HepG2 (cell line): ENCODE results near the gene ZDHHC16. TPM values are rescaled to one million over a fixed set of nuclear protein-coding genes. Genes with fewer than 3 reads are reported as not detected.

Experiments
- AHR ChIP-seq: IDR thresholded peaks from 2 replicates; pipeline ENCODE4 v1.6.1; 2018; ENCODE audit warnings: missing genetic modification reagents, missing compliant biosample characterization
- BRCA1 ChIP-seq: sonication (generic); formaldehyde crosslinking; IDR thresholded peaks from 2 replicates; pipeline ENCODE4 v1.4.0; 2020; ENCODE audit warnings: missing genetic modification reagents
- FIP1L1 ChIP-seq: fragments of 200-400 bp; formaldehyde crosslinking; IDR thresholded peaks from 2 replicates; pipeline ENCODE4 v1.6.1; 2018; ENCODE audit warnings: low read depth, mild to moderate bottlenecking, low read length, moderate library complexity, borderline replicate concordance; ENCODE audit not compliant: insufficient read depth
- NR1H2 ChIP-seq: sonication (generic); formaldehyde crosslinking; IDR thresholded peaks from 2 replicates; pipeline ENCODE4 v1.8.1; 2022; ENCODE audit warnings: low read depth, missing genetic modification reagents, borderline replicate concordance
- NRL ChIP-seq: sonication (generic); formaldehyde crosslinking; IDR thresholded peaks from 2 replicates; pipeline ENCODE4 v1.5.0; 2020; ENCODE audit warnings: missing genetic modification reagents, mild to moderate bottlenecking, moderate library complexity, borderline replicate concordance
- SIN3A ChIP-seq: IDR thresholded peaks from 2 replicates; pipeline ENCODE4 v1.6.1; 2011; ENCODE audit warnings: low read depth, mild to moderate bottlenecking, control low read depth, low read length, borderline replicate concordance
- TBX2 ChIP-seq: sonication (generic); formaldehyde crosslinking; IDR thresholded peaks from 2 replicates; pipeline ENCODE4 v1.5.0; 2020; ENCODE audit warnings: missing genetic modification reagents, mild to moderate bottlenecking, borderline replicate concordance
- ZIK1 ChIP-seq: sonication (generic); formaldehyde crosslinking; IDR thresholded peaks from 2 replicates; pipeline ENCODE4 v1.5.0; 2020; ENCODE audit warnings: mild to moderate bottlenecking, low read depth, missing genetic modification reagents, borderline replicate concordance
- ZKSCAN1 ChIP-seq: fragments of 150-350 bp; IDR thresholded peaks from 2 replicates; pipeline ENCODE4 v1.6.1; 2014; ENCODE audit warnings: low read length
- ZNF350 ChIP-seq: sonication (generic); formaldehyde crosslinking; IDR thresholded peaks from 2 replicates; pipeline ENCODE4 v1.4.0; 2020; ENCODE audit warnings: mild to moderate bottlenecking, low read depth, missing genetic modification reagents, borderline replicate concordance
- ZNF891 ChIP-seq: sonication (generic); formaldehyde crosslinking; IDR thresholded peaks from 2 replicates; pipeline ENCODE4 v1.5.0; 2020; ENCODE audit warnings: mild to moderate bottlenecking, missing genetic modification reagents
- ZSCAN25 ChIP-seq: sonication (generic); formaldehyde crosslinking; IDR thresholded peaks from 2 replicates; pipeline ENCODE4 v1.8.0; 2022; ENCODE audit warnings: mild to moderate bottlenecking, missing genetic modification reagents
- polyA plus RNA-seq, 8 experiments: library from polyadenylated mRNA; depleted of rRNA in 3 of 8; stranded (reverse) in 7 of 8; unstranded in 1 of 8; fragments of >200 nt; fragmentation: Illumina TruSeq in 4 of 8; extraction: Trizol in 4 of 8; gene quantifications; 2 replicates each; pipeline versions ENCODE4 v1.2.1 to v1.2.3, GENCODE V29; 2011 to 2016; ENCODE audit warnings: low read depth in 4 of 8, missing spikeins in 1 of 8, mixed read lengths in 1 of 8; ENCODE audit not compliant: insufficient read depth in 1 of 8
- total RNA-seq, 5 experiments: library from RNA; depleted of rRNA; stranded (reverse); fragments of >200 nt; fragmentation: Illumina TruSeq; extraction: Trizol; gene quantifications; 2 replicates each; pipeline ENCODE4 v1.2.3, GENCODE V29; 2016; ENCODE audit warnings: low read depth in 1 of 5
- TF ChIP-seq, protein P1 (sequence below), 2 experiments: sonication (generic) in 1 of 2; formaldehyde crosslinking in 1 of 2; IDR thresholded peaks; 2 replicates each; pipeline versions ENCODE4 v1.6.1 to v1.9.0; 2014 to 2022; ENCODE audit warnings: antibody characterized with exemption in 1 of 2, borderline replicate concordance in 1 of 2, inconsistent platforms in 1 of 2, low read depth in 1 of 2, missing genetic modification reagents in 1 of 2
- TF ChIP-seq, protein P2 (sequence below): sonication (generic); formaldehyde crosslinking; IDR thresholded peaks from 2 replicates; pipeline ENCODE4 v1.4.0; 2020; ENCODE audit warnings: missing genetic modification reagents, borderline replicate concordance
- TF ChIP-seq, protein P3 (sequence below): sonication (generic); formaldehyde crosslinking; IDR thresholded peaks from 2 replicates; pipeline ENCODE4 v1.4.0; 2020; ENCODE audit warnings: missing genetic modification reagents, low read depth, mild to moderate bottlenecking, borderline replicate concordance
- TF ChIP-seq, protein P4 (sequence below): sonication (generic); formaldehyde crosslinking; IDR thresholded peaks from 2 replicates; pipeline ENCODE4 v1.5.1; 2020; ENCODE audit warnings: mild to moderate bottlenecking, missing genetic modification reagents, borderline replicate concordance

ZDHHC16 gene
- total and polyA plus RNA-seq, 2 of the 13 experiments (the other 11 are each of a cell fraction or from before 2014, with no cell fraction given) = 40.8 to 41.8 TPM

DNA sequence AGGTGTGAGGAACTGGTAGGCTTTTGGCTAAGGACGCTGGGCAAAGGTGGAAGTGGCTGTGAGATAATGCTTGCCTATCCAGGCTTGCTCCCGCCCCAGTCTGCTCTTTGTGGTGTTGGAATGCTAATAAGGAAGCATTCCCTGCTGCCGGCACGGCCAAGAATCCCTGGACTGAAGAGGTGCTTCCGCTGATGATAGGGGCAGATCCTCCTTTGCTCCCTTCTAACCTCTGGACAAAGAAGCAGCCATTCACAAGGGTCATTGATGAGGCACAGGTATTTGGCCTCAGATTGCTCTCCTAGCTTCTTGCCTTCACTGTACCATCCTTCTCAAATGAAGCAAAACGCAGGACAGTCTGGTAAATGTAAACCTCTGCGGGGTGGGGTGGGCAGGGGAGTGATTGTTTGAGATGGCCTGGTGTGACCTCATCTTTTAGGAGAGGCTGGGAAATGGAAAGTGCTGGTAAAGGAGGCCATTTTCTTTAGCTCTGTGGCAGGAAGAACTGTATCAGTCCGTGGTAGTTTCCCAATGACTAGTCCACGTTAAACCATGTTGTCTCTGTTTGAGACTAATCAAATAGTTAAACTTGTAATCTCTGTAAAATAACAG is 18.3 kb upstream of the ZDHHC16 start (continued):
- TF ChIP-seq, protein P1, sequence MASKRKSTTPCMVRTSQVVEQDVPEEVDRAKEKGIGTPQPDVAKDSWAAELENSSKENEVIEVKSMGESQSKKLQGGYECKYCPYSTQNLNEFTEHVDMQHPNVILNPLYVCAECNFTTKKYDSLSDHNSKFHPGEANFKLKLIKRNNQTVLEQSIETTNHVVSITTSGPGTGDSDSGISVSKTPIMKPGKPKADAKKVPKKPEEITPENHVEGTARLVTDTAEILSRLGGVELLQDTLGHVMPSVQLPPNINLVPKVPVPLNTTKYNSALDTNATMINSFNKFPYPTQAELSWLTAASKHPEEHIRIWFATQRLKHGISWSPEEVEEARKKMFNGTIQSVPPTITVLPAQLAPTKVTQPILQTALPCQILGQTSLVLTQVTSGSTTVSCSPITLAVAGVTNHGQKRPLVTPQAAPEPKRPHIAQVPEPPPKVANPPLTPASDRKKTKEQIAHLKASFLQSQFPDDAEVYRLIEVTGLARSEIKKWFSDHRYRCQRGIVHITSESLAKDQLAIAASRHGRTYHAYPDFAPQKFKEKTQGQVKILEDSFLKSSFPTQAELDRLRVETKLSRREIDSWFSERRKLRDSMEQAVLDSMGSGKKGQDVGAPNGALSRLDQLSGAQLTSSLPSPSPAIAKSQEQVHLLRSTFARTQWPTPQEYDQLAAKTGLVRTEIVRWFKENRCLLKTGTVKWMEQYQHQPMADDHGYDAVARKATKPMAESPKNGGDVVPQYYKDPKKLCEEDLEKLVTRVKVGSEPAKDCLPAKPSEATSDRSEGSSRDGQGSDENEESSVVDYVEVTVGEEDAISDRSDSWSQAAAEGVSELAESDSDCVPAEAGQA (IDR thresholded peaks at IDR 0.05; ENCODE audit: low read depth) = no peak
- TF ChIP-seq, protein P1 (CRISPR knock-in tag; IDR thresholded peaks at IDR 0.05; ENCODE audit: borderline replicate concordance) = no peak
- TF ChIP-seq NRL (CRISPR knock-in tag) (no peak), FIP1L1 (no peak), ZNF891 (CRISPR knock-in tag) (no peak), ZNF350 (CRISPR knock-in tag) (no peak; the same call in 1 of the 2 replicates), BRCA1 (CRISPR knock-in tag) (no peak), ZIK1 (CRISPR knock-in tag) (0 out of 2 replicates have a peak, but pooled peaks have one; percentile 34), ZSCAN25 (no peak), TBX2 (CRISPR knock-in tag) (no peak), SIN3A (0 out of 2 replicates have a peak, but pooled peaks have one; percentile 18), ZKSCAN1 (no peak), AHR (CRISPR knock-in tag) (no peak), NR1H2 (CRISPR knock-in tag) (no peak)
- TF ChIP-seq, protein P2, sequence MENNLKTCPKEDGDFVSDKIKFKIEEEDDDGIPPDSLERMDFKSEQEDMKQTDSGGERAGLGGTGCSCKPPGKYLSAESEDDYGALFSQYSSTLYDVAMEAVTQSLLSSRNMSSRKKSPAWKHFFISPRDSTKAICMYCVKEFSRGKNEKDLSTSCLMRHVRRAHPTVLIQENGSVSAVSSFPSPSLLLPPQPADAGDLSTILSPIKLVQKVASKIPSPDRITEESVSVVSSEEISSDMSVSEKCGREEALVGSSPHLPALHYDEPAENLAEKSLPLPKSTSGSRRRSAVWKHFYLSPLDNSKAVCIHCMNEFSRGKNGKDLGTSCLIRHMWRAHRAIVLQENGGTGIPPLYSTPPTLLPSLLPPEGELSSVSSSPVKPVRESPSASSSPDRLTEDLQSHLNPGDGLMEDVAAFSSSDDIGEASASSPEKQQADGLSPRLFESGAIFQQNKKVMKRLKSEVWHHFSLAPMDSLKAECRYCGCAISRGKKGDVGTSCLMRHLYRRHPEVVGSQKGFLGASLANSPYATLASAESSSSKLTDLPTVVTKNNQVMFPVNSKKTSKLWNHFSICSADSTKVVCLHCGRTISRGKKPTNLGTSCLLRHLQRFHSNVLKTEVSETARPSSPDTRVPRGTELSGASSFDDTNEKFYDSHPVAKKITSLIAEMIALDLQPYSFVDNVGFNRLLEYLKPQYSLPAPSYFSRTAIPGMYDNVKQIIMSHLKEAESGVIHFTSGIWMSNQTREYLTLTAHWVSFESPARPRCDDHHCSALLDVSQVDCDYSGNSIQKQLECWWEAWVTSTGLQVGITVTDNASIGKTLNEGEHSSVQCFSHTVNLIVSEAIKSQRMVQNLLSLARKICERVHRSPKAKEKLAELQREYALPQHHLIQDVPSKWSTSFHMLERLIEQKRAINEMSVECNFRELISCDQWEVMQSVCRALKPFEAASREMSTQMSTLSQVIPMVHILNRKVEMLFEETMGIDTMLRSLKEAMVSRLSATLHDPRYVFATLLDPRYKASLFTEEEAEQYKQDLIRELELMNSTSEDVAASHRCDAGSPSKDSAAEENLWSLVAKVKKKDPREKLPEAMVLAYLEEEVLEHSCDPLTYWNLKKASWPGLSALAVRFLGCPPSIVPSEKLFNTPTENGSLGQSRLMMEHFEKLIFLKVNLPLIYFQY = no peak
- TF ChIP-seq, protein P3, sequence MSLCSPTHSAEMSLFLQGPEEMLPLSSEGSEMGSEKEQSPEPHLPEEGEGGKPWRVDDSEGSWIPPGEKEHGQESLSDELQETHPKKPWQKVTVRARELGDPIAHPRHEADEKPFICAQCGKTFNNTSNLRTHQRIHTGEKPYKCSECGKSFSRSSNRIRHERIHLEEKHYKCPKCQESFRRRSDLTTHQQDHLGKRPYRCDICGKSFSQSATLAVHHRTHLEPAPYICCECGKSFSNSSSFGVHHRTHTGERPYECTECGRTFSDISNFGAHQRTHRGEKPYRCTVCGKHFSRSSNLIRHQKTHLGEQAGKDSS (CRISPR knock-in tag) = peak; percentile 43; the same call in 1 of the 2 replicates
- TF ChIP-seq, protein P4, sequence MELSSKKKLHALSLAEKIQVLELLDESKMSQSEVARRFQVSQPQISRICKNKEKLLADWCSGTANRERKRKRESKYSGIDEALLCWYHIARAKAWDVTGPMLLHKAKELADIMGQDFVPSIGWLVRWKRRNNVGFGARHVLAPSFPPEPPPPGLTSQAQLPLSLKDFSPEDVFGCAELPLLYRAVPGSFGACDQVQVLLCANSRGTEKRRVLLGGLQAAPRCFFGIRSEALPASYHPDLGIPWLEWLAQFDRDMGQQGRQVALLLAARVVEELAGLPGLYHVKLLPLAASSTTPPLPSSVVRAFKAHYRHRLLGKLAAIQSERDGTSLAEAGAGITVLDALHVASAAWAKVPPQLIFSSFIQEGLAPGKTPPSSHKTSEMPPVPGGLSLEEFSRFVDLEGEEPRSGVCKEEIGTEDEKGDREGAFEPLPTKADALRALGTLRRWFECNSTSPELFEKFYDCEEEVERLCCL (CRISPR knock-in tag) = no peak
